Kidney epithelial cell (primary cell): ENCODE results near the gene CASP4. TPM values are rescaled to one million over a fixed set of nuclear protein-coding genes. Genes with fewer than 3 reads are reported as not detected.

Experiments
- DNase-seq: peaks from one replicate; pipeline ENCODE4 v3.0.0-alpha.2; 2010; ENCODE audit warnings: low read depth
- H3K27me3 ChIP-seq: 2 replicates; pipeline ENCODE4 v1.6.0; 2011; ENCODE audit warnings: low read length; ENCODE audit not compliant: control insufficient read depth, insufficient read depth
- H3K36me3 ChIP-seq: 2 replicates; pipeline ENCODE4 v1.5.1; 2011; ENCODE audit warnings: low read length; ENCODE audit not compliant: control insufficient read depth, insufficient read depth
- H3K4me3 ChIP-seq: 2 replicates; pipeline ENCODE4 v1.5.1; 2011; ENCODE audit warnings: low read depth, mild to moderate bottlenecking, control low read depth, low read length
- total RNA-seq: library from RNA; depleted of rRNA; stranded (reverse); fragments of >200 nt; gene quantifications from 2 replicates; pipeline ENCODE4 v1.2.3, GENCODE V29; 2015
- TF ChIP-seq, protein P1 (sequence below): IDR thresholded peaks from 2 replicates; pipeline ENCODE4 v1.5.1; 2011; ENCODE audit warnings: mild to moderate bottlenecking, moderate library complexity, low read length, control low read depth, inconsistent platforms; ENCODE audit not compliant: insufficient read depth, poor library complexity, severe bottlenecking

CASP4 gene
- total RNA-seq, 1 donor from 2014 or later = 47.0 TPM

DNA sequence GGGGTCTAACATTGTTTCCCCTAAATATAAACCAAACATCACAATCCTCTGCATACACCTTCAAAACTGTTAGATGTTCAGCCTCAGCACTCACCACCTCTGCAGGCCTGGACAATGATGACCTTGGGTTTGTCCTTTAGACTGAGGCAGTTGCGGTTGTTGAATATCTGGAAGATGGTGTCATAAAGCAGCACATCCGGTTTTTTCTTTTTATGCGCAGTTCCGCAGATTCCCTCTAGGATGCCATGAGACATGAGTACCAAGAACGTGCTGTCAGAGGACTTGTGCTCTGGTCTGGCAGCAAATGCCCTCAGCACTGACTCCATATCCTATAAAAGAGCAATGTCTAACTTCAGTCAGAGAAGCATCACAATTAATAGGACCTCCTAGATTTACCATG is 31.8 kb upstream of the CASP4 start:
- Histone ChIP-seq H3K27me3 (no peaks in the 10 kb centered on the region), H3K36me3 (no peaks in the 10 kb centered on the region), H3K4me3 (no peak overlapping the region)
- DNase-seq = no peak
- TF ChIP-seq, protein P1, sequence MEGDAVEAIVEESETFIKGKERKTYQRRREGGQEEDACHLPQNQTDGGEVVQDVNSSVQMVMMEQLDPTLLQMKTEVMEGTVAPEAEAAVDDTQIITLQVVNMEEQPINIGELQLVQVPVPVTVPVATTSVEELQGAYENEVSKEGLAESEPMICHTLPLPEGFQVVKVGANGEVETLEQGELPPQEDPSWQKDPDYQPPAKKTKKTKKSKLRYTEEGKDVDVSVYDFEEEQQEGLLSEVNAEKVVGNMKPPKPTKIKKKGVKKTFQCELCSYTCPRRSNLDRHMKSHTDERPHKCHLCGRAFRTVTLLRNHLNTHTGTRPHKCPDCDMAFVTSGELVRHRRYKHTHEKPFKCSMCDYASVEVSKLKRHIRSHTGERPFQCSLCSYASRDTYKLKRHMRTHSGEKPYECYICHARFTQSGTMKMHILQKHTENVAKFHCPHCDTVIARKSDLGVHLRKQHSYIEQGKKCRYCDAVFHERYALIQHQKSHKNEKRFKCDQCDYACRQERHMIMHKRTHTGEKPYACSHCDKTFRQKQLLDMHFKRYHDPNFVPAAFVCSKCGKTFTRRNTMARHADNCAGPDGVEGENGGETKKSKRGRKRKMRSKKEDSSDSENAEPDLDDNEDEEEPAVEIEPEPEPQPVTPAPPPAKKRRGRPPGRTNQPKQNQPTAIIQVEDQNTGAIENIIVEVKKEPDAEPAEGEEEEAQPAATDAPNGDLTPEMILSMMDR = no peak

DNA sequence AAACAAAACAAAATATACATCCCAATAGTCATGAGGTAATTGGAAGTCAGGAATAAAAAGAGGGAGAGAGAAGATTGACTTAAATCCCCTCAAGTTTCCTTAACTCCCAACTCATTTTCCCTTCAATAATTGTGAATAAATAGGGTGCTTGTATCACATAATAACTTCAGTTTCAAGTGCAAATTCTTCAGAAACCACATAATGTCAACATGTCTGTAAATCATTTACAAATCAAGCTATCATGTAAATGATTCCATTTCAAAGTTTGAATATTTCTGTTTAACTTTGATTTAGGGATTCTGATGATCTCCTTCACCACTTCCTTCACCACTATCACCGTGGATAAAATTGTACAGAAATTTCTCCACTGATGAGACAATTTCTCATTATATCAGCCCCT is 31.3 kb upstream of the CASP4 start:
- TF ChIP-seq, protein P1 = no peak
- no peak for DNase-seq
- Histone ChIP-seq H3K36me3 (no peaks in the 10 kb centered on the region), H3K4me3 (no peak overlapping the region), H3K27me3 (no peaks in the 10 kb centered on the region)

DNA sequence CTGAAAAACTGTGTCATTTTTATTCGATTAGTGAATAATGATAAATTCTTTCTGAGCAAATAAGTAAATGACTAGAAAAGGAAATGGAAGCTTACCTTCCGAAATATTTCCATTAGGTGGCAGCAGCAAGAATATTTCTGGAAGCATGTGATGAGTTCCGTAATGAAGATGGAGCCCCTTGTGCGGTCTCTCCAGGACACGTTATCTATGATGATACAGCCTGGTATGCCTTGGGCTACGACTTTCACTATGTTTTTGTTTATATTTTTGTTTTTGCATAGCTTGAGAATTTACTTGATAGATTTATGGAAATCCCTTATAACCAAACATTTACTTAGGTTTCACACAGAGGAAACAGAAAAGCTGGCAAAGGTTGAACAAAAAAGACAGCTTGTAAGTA is 28.9 kb upstream of the CASP4 start:
- Histone ChIP-seq H3K4me3 (no peak overlapping the region), H3K36me3 (no peaks in the 10 kb centered on the region), H3K27me3 (no peaks in the 10 kb centered on the region)
- no peak for DNase-seq
- TF ChIP-seq, protein P1 = no peak

DNA sequence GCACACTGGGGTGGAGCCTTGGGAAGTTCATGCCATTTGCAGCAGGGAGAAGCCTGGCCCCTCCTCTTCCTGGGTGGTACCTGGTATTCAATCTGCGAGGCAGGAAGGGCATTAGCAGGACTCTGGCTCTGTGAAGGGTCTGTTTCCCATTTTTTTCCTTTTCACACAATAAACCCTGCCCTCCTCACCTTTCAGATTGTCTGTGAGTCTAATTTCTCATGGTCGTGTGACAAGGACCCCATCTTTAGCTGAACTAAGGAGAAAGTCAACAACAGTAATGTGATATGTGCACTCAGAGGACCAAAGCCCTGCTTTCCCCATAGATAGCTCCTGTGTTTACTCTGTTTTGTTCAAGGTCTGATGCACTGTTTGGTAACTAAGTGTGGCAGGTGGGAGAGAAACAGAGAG is 26.6 kb upstream of the CASP4 start:
- DNase-seq = no peak
- TF ChIP-seq, protein P1 = no peak

DNA sequence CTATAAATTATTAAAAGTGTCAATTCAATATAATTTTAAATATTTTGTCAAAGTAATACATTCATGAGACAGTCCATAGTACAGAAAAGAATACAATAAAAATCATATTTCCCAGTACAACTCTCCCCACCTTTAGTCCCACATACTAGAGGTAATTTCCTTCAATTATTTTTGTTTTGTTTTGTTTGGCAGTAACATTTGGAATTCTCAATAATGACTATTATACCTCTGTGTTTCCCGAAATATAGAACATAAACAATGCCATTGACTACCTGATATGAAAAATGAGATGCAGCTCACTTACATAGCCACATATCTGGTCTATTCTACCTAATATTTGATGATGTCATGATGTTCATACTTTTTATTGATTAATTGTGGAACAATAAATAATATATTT is 24.4 kb upstream of the CASP4 start:
- H3K27me3 ChIP-seq = no peaks in the 10 kb centered on the region
- H3K4me3 ChIP-seq = no peak overlapping the region
- no peaks in the 10 kb centered on the region for H3K36me3 ChIP-seq
- no peak for DNase-seq
- TF ChIP-seq, protein P1 = no peak

More for the DNA sequence above, 26.6 kb upstream of the CASP4 start:
- no peaks in the 10 kb centered on the region for H3K36me3 ChIP-seq
- H3K4me3 ChIP-seq = no peak overlapping the region
- H3K27me3 ChIP-seq = no peaks in the 10 kb centered on the region

DNA sequence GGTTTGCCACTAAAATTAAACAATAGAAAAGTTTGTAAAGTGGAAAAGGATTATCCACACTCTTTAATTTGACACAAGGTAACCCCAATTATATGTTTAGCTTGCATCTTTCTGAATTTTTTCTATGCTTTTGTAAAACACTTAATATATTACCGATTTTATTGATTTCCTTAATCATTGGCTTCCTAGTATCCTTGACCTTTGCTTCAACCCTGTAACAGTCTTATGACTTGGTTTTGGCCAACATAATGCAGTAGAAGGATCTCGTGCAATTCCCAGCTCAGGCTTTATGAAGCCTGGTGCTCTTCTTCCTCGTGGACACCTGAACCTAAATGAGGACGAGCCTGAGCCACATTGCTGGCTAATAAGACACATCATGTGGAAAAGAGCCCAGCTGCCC is 23.6 kb upstream of the CASP4 start:
- Histone ChIP-seq H3K27me3 (no peaks in the 10 kb centered on the region), H3K36me3 (no peaks in the 10 kb centered on the region), H3K4me3 (no peak overlapping the region)
- no peak for DNase-seq
- TF ChIP-seq, protein P1 = no peak
